Measurements from ENCODE around the gene LCTL.
"Not testable (repeated sequence)": the region's sequence is repeated elsewhere in the genome, so short reads cannot be mapped to it uniquely, and the experiment has no call there.

The LCTL gene

DNA sequence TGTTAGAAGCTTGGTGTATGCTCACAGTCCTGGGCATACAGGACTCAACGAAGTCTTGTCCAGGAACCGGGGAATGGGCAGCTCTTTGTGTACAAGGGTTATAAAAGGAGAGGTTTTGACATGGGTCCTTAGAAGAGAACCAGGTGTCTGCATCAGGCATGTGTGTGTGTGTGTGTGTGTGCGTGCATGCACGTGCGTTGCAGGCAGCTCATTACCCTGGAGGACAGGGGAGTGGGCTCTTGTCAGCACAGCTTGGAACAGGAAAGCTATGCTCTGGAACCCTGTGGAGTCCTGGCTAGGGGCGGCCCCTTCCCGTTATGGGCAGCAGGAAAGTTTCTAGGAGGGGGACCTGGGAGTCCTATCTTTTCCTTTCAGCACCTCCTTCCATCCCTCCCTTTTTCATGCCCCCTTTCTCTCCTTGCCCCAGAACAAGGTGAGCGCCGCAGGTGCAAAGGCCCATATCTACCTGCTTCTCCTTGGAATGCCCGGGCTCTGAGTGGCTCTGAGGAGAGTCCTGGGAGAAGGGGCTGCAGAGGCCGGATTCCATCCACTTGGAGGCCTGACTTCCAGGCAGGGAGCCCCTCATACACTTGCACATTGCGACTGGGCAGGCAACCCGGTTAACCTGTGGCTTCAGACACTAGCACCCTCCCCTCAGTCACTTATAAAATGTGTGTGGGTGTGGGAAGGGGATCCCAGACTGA is 33.9 kb upstream of the LCTL start:
- TF ChIP-seq POLR2A (IDR thresholded peaks at IDR 0.05; ENCODE audit: low read depth, low read length) (no peak), TAF1 (IDR thresholded peaks at IDR 0.05; ENCODE audit: borderline replicate concordance, low read depth, low read length) (no peak), POLR2AphosphoS5 (IDR thresholded peaks at IDR 0.05; ENCODE audit: low read depth, low read length) (no peak)
- no peak for FAIRE-seq
- DNase-seq (ENCODE audit: insufficient read length) = no peak

- DNase-seq (ENCODE audit: insufficient read length) (no peak), FAIRE-seq (no peak)
- no peak for TF ChIP-seq POLR2A (IDR thresholded peaks at IDR 0.05; ENCODE audit: low read depth, low read length)
- no peak for TF ChIP-seq TAF1 (IDR thresholded peaks at IDR 0.05; ENCODE audit: borderline replicate concordance, low read depth, low read length)
- no peak for TF ChIP-seq POLR2AphosphoS5 (IDR thresholded peaks at IDR 0.05; ENCODE audit: low read depth, low read length)
These were observed 32.5 kb upstream of the LCTL start for GRCh38 chr15:66598095-66598815.

DNA sequence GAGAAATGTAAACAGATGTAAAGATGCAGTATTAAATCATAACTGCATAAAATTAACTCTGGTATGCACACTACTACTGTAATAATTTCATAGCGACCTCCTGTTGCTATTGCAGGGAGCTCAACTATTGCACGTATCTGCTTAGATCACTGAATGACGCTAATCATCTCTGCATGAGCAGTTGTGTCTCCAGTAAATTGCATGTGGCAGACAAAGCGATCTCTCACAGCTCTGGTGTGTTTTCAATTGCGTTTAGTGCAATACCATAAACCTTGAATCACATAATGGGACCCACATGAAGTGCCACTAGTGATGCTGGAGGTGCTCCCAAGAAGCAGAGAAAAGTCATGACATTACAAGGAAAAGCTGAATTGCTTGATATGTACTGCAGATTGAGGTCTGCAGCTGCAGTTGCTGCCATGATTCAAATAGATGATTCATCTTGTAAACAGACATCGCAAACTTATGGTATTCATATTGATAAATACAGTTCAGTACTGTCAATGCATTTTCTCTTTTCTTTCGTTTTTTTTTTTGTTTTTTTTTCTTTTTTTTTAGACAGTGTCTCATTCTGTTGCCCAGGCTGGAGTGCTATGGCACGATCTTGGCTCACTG is 30.2 kb upstream of the LCTL start:
- no peak for FAIRE-seq
- no peak for DNase-seq (ENCODE audit: insufficient read length)
- no peak for TF ChIP-seq TAF1 (IDR thresholded peaks at IDR 0.05; ENCODE audit: borderline replicate concordance, low read depth, low read length)
- TF ChIP-seq POLR2AphosphoS5 (IDR thresholded peaks at IDR 0.05; ENCODE audit: low read depth, low read length) = no peak
- TF ChIP-seq POLR2A (IDR thresholded peaks at IDR 0.05; ENCODE audit: low read depth, low read length) = no peak

- no peak for FAIRE-seq
- no peak for DNase-seq (ENCODE audit: insufficient read length)
- TF ChIP-seq POLR2A (IDR thresholded peaks at IDR 0.05; ENCODE audit: low read depth, low read length) (no peak), TAF1 (IDR thresholded peaks at IDR 0.05; ENCODE audit: borderline replicate concordance, low read depth, low read length) (no peak), POLR2AphosphoS5 (IDR thresholded peaks at IDR 0.05; ENCODE audit: low read depth, low read length) (no peak)
These were observed 29.5 kb upstream of the LCTL start for GRCh38 chr15:66595332-66595731.

GRCh38 chr15:66594836-66595235 is 29.0 kb upstream of the LCTL start:
- TF ChIP-seq TAF1 (IDR thresholded peaks at IDR 0.05; ENCODE audit: borderline replicate concordance, low read depth, low read length) = no peak
- no peak for TF ChIP-seq POLR2AphosphoS5 (IDR thresholded peaks at IDR 0.05; ENCODE audit: low read depth, low read length)
- no peak for TF ChIP-seq POLR2A (IDR thresholded peaks at IDR 0.05; ENCODE audit: low read depth, low read length)
- no peak for FAIRE-seq
- no peak for DNase-seq (ENCODE audit: insufficient read length)

DNA sequence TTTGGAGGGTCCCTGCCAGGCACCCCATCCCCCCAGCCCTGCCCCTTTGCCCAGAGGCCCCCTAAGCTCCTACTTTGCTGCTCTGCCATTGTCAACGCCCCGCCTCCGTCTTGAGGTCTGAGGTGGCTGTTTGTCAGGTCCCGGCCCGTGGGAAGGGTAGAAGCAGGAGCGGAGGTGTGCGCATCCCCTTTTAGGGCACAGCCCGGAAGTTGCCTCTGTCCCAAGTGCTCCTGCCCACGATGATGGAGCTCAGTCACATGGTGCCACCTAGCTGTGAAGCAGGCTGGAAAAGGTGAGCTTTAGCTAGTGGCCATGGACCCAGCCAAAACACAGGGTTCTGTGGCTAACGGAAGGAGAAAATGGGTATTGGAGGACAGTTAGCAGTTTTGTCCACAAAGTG is 28.5 kb upstream of the LCTL start:
- no peak for FAIRE-seq
- no peak for DNase-seq (ENCODE audit: insufficient read length)
- TF ChIP-seq POLR2A (IDR thresholded peaks at IDR 0.05; ENCODE audit: low read depth, low read length) = no peak
- TF ChIP-seq TAF1 (IDR thresholded peaks at IDR 0.05; ENCODE audit: borderline replicate concordance, low read depth, low read length) = no peak
- TF ChIP-seq POLR2AphosphoS5 (IDR thresholded peaks at IDR 0.05; ENCODE audit: low read depth, low read length) = no peak

DNA sequence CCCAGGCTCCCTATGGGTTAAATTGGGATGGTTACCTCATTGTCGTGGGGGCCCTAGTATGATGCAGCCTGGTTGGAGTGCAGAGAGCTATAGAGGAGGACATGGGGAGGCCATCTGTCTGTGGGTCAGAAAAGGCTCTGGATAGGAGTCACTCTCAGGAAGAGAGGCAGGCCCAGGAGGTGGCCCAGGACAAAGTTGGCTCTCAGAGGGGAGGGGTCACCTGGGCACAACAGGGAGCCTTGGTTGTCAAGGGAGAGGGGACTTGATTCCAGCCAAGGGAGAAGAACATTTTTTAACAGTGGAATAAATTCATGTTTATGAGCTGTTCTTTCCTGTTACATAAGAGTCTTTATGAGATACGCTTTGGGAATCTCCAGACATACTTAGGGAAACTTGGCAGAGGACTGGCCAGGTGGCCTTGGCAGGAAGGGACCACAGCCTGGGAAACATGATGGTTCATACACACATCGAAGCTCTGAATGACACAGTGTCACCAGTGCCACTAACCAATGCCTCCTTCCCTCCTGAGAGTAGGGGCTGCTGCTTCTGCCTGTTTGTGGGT is 27.5 kb upstream of the LCTL start:
- DNase-seq (ENCODE audit: insufficient read length) (no peak), FAIRE-seq (no peak)
- TF ChIP-seq POLR2A (IDR thresholded peaks at IDR 0.05; ENCODE audit: low read depth, low read length) (no peak), TAF1 (IDR thresholded peaks at IDR 0.05; ENCODE audit: borderline replicate concordance, low read depth, low read length) (no peak), POLR2AphosphoS5 (IDR thresholded peaks at IDR 0.05; ENCODE audit: low read depth, low read length) (no peak)

DNA sequence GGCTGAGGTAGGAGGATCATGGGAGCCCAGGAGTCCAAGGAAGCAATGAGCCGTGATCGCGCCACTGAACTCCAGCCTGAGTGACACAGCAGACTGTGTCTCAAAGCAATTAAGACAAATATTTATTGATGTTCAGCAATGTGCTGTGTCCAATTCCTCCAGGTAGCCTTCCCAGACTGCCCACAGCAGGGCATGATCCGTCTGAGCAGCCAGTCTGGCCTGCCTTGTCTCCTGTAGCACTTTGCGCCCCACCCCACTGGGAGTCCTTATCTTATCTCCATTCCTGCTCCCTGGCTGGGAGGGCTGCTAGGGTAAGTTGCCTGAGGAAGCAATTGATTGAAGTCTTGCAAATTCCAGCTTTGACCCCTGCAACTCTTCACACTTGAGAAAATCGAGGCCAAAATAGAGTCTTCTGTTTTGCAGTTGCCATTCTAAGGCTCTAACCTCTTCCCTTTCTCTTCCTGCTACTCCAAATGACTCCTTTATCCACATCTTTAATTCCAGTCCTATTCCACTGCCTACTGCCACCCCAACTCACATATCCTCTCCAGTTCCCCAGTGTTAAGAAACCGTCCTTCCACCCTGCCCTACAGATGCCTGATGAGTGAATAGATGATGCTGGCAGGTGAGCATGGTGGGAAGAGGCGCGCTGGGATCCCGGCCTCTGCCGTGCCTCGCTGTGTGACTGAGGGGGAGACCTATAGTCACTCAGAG is 26.9 kb upstream of the LCTL start:
- DNase-seq (ENCODE audit: insufficient read length) (no peak), FAIRE-seq (no peak)
- no peak for TF ChIP-seq POLR2A (IDR thresholded peaks at IDR 0.05; ENCODE audit: low read depth, low read length)
- TF ChIP-seq POLR2AphosphoS5 (IDR thresholded peaks at IDR 0.05; ENCODE audit: low read depth, low read length) = no peak
- TF ChIP-seq TAF1 (IDR thresholded peaks at IDR 0.05; ENCODE audit: borderline replicate concordance, low read depth, low read length) = no peak

- TF ChIP-seq POLR2AphosphoS5 (IDR thresholded peaks at IDR 0.05; ENCODE audit: low read depth, low read length) = no peak
- no peak for TF ChIP-seq POLR2A (IDR thresholded peaks at IDR 0.05; ENCODE audit: low read depth, low read length)
- no peak for TF ChIP-seq TAF1 (IDR thresholded peaks at IDR 0.05; ENCODE audit: borderline replicate concordance, low read depth, low read length)
- DNase-seq (ENCODE audit: insufficient read length) (no peak), FAIRE-seq (no peak)
These were observed 25.6 kb upstream of the LCTL start for GRCh38 chr15:66591322-66591862.

DNA sequence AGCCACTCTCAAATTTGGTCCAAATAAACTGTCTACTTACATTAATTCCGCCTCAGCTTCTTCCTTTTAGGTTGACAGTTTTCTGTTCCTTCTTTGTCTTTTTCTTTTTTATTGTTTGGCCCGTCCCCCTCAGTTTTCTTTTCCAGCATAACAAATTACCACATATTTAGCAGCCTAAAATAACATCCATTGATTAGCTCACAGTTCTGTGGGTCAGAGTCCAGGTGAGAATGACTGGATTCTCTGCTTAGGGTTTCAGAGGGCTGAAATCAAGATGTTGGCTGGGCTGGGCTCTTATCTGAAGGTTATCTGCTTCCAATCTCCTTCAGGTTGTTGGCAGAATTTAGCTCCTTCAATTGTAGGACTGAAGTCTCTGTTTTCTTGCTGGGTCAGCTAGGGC is 24.6 kb upstream of the LCTL start:
- TF ChIP-seq TAF1 (IDR thresholded peaks at IDR 0.05; ENCODE audit: borderline replicate concordance, low read depth, low read length) (no peak), POLR2AphosphoS5 (IDR thresholded peaks at IDR 0.05; ENCODE audit: low read depth, low read length) (no peak), POLR2A (IDR thresholded peaks at IDR 0.05; ENCODE audit: low read depth, low read length) (no peak)
- DNase-seq (ENCODE audit: insufficient read length) (no peak), FAIRE-seq (no peak)

DNA sequence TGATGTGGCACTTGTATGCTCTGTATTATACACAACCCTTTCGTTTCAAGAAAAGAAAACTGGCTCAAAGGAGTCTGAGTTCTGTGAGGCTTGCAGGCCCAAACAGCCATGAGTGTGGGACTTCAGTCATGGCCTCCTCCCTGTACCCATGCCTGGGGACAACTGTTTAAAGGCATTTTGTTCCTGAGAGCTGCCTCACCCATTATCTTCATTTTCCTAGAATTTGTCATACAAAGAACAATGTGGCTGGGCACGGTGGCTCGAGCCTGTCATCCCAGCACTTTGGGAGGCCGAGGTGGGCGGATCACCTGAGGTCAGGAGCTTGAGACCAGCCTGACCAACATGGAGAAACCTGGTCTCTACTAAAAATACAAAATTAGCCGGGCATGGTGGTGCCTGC is 23.6 kb upstream of the LCTL start:
- DNase-seq (ENCODE audit: insufficient read length); FAIRE-seq: not testable (repeated sequence)
